HepG2 (cell line): ENCODE measurements around the gene RALY. TPM values are rescaled to one million over a fixed set of nuclear protein-coding genes. Genes with fewer than 3 reads are reported as not detected.

Source experiments
- ADNP ChIP-seq: sonication (generic); formaldehyde crosslinking; IDR thresholded peaks from 2 replicates; pipeline ENCODE4 v1.4.0; 2020; ENCODE audit warnings: missing genetic modification reagents
- CCDC6 ChIP-seq: sonication (generic); formaldehyde crosslinking; IDR thresholded peaks from 2 replicates; pipeline ENCODE4 v1.8.1; 2022; ENCODE audit warnings: mild to moderate bottlenecking, missing genetic modification reagents, moderate library complexity
- E2F2 ChIP-seq: sonication (generic); formaldehyde crosslinking; IDR thresholded peaks from 2 replicates; pipeline ENCODE4 v1.4.0; 2020; ENCODE audit warnings: missing genetic modification reagents, borderline replicate concordance
- EP300 ChIP-seq, 3 experiments: sonication (generic) in 1 of 3; formaldehyde crosslinking in 1 of 3; IDR thresholded peaks; 2 replicates each; pipeline versions ENCODE4 v1.5.1 to v1.6.1; 2011 to 2020; ENCODE audit warnings: low read depth in 2 of 3, low read length in 2 of 3, borderline replicate concordance in 1 of 3, improper control_type of control experiment in 1 of 3, mild to moderate bottlenecking in 1 of 3, missing genetic modification reagents in 1 of 3, moderate library complexity in 1 of 3
- FOXA1 ChIP-seq, 2 experiments: fragments of 450-650 bp in 1 of 2; sonication (generic) in 1 of 2; formaldehyde crosslinking in 1 of 2; IDR thresholded peaks; 2 replicates each; pipeline versions ENCODE4 v1.4.0 to v1.6.1; 2016 to 2020; ENCODE audit warnings: missing genetic modification reagents in 1 of 2
- KDM6A ChIP-seq: IDR thresholded peaks from 2 replicates; pipeline ENCODE4 v1.6.1; 2016; ENCODE audit warnings: low read depth
- KMT2B ChIP-seq: IDR thresholded peaks from 2 replicates; pipeline ENCODE4 v1.6.1; 2016; ENCODE audit warnings: missing genetic modification reagents, missing compliant biosample characterization
- MLXIP ChIP-seq: sonication (generic); formaldehyde crosslinking; IDR thresholded peaks from 2 replicates; pipeline ENCODE4 v1.9.0; 2021; ENCODE audit warnings: missing genetic modification reagents, borderline replicate concordance
- MYPOP ChIP-seq: sonication (generic); formaldehyde crosslinking; IDR thresholded peaks from 2 replicates; pipeline ENCODE4 v1.8.1; 2023; ENCODE audit warnings: mild to moderate bottlenecking, moderate library complexity, missing genetic modification reagents
- NRL ChIP-seq: sonication (generic); formaldehyde crosslinking; IDR thresholded peaks from 2 replicates; pipeline ENCODE4 v1.5.0; 2020; ENCODE audit warnings: missing genetic modification reagents, mild to moderate bottlenecking, moderate library complexity, borderline replicate concordance
- RAD21 ChIP-seq: fragments of 450-650 bp; formaldehyde crosslinking; IDR thresholded peaks from 2 replicates; pipeline ENCODE4 v1.5.0; 2020; ENCODE audit warnings: mild to moderate bottlenecking
- REPIN1 ChIP-seq: sonication (generic); formaldehyde crosslinking; IDR thresholded peaks from 2 replicates; pipeline ENCODE4 v1.8.0; 2022; ENCODE audit warnings: missing genetic modification reagents, low read depth, mild to moderate bottlenecking, borderline replicate concordance
- SNAPC2 ChIP-seq: sonication (generic); formaldehyde crosslinking; IDR thresholded peaks from 2 replicates; pipeline ENCODE4 v1.8.1; 2022; ENCODE audit warnings: mild to moderate bottlenecking, missing genetic modification reagents
- ZNF124 ChIP-seq: sonication (generic); formaldehyde crosslinking; IDR thresholded peaks from 2 replicates; pipeline ENCODE4 v1.4.0; 2020; ENCODE audit warnings: missing genetic modification reagents
- ZNF180 ChIP-seq: sonication (generic); formaldehyde crosslinking; IDR thresholded peaks from 2 replicates; pipeline ENCODE4 v1.4.0; 2020; ENCODE audit warnings: low read depth, missing genetic modification reagents, borderline replicate concordance
- ZNF563 ChIP-seq: sonication (generic); formaldehyde crosslinking; IDR thresholded peaks from 2 replicates; pipeline ENCODE4 v1.8.0; 2022; ENCODE audit warnings: mild to moderate bottlenecking, moderate library complexity, missing genetic modification reagents
- ZNF597 ChIP-seq: sonication (generic); formaldehyde crosslinking; IDR thresholded peaks from 2 replicates; pipeline ENCODE4 v1.5.0; 2020; ENCODE audit warnings: missing genetic modification reagents
- ZNF781 ChIP-seq: sonication (generic); formaldehyde crosslinking; IDR thresholded peaks from 2 replicates; pipeline ENCODE4 v1.5.1; 2020; ENCODE audit warnings: borderline replicate concordance, mild to moderate bottlenecking, missing genetic modification reagents; ENCODE audit errors: not compliant biosample characterization
- ZSCAN12 ChIP-seq: sonication (generic); formaldehyde crosslinking; IDR thresholded peaks from 2 replicates; pipeline ENCODE4 v1.9.0; 2021; ENCODE audit warnings: mild to moderate bottlenecking, missing genetic modification reagents
- polyA plus RNA-seq, 8 experiments: library from polyadenylated mRNA; depleted of rRNA in 3 of 8; stranded (reverse) in 7 of 8; unstranded in 1 of 8; fragments of >200 nt; fragmentation: Illumina TruSeq in 4 of 8; extraction: Trizol in 4 of 8; gene quantifications; 2 replicates each; pipeline versions ENCODE4 v1.2.1 to v1.2.3, GENCODE V29; 2011 to 2016; ENCODE audit warnings: low read depth in 4 of 8, missing spikeins in 1 of 8, mixed read lengths in 1 of 8; ENCODE audit not compliant: insufficient read depth in 1 of 8
- total RNA-seq, 5 experiments: library from RNA; depleted of rRNA; stranded (reverse); fragments of >200 nt; fragmentation: Illumina TruSeq; extraction: Trizol; gene quantifications; 2 replicates each; pipeline ENCODE4 v1.2.3, GENCODE V29; 2016; ENCODE audit warnings: low read depth in 1 of 5

Gene RALY
- total and polyA plus RNA-seq, 2 of the 13 experiments (the other 11 are each of a cell fraction or from before 2014, with no cell fraction given): 178 to 186 TPM

DNA sequence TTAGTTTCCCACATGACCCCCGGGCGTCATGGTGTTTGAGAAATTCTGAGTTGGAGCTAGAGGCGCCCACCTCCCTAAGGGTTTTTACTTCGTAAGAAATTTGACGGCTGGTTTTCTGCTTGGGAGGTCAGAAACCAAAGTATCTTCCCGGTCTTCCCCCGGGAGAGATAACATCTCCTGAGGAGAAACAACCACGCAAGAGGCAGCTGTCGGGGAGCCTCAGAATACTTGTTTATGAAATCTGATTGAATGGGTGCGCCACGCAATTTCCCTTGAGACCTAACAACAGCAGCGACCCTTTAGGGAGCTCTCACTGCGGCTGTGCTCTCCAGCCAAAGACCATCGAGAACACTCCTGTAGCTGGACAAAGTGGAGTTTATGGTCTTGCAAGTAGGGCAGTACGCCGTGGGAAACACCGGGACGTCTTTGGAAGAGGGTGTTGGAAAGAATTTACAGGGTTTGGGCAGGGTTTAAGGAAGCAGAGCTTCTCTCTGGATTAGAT lies 118.9 kb downstream of the RALY start (continued):
- TF ChIP-seq MYPOP (CRISPR knock-in tag) (peak; percentile 17; the same call in 1 of the 2 replicates), RAD21 (CRISPR knock-in tag) (peak; percentile 42; the same call in 1 of the 2 replicates), KDM6A (CRISPR knock-in tag) (peak; percentile 8; the same call in 1 of the 2 replicates), CCDC6 (CRISPR knock-in tag) (peak; percentile 4; the same call in 1 of the 2 replicates), MLXIP (peak; percentile 51; the same call in 1 of the 2 replicates), NRL (no peak), ZNF180 (CRISPR knock-in tag) (0 out of 2 replicates have a peak, but pooled peaks have one; percentile 68), SNAPC2 (CRISPR knock-in tag) (0 out of 2 replicates have a peak, but pooled peaks have one; percentile 4), FOXA1 (IDR thresholded peaks at IDR 0.05) (no peak), FOXA1 (CRISPR knock-in tag; IDR thresholded peaks at IDR 0.05) (no peak), ADNP (CRISPR knock-in tag) (no peak), ZNF597 (CRISPR knock-in tag) (0 out of 2 replicates have a peak, but pooled peaks have one; percentile 34), REPIN1 (CRISPR knock-in tag) (no peak), E2F2 (CRISPR knock-in tag) (0 out of 2 replicates have a peak, but pooled peaks have one; percentile 11), ZSCAN12 (CRISPR knock-in tag) (0 out of 2 replicates have a peak, but pooled peaks have one; percentile 55), EP300 (IDR thresholded peaks at IDR 0.05; ENCODE audit: low read depth in 2 of 2, low read length in 2 of 2) (no peak), EP300 (CRISPR knock-in tag; IDR thresholded peaks at IDR 0.05; ENCODE audit: borderline replicate concordance) (no peak), ZNF781 (no peak), ZNF563 (no peak), KMT2B (CRISPR knock-in tag) (peak; percentile 2; the same call in 1 of the 2 replicates), ZNF124 (no peak)
